Uterine smooth muscle cell (primary cell): ENCODE measurements around the gene UTS2B. TPM values are rescaled to one million over a fixed set of nuclear protein-coding genes. Genes with fewer than 3 reads are reported as not detected.

Experiments used
- total RNA-seq: library from RNA; depleted of rRNA; stranded (reverse); fragments of >200 nt; gene quantifications from 2 replicates; pipeline ENCODE4 v1.2.3, GENCODE V29; 2014

The UTS2B gene
- total RNA-seq, result 0.37 and 1.00 TPM in 2 replicates

GRCh38 chr3:191329654-191330529 lies at the start of gene UTS2B:
TSS of gene UTS2B (minus strand) at chr3:191330526. CDS start at chr3:191282189, 48,337 bp downstream.

GRCh38 chr3:191328962-191329653 lies 1.2 kb downstream of the UTS2B start, which contains the start of gene CCDC50:
TSS of gene CCDC50 (plus strand) at chr3:191329394. CDS start at chr3:191329675, 281 bp downstream.

Other genes with a start within 250 kb of the UTS2B start
- gene OSTN, start 131.3 kb downstream of the UTS2B start, total RNA-seq, result 0.12 and 0.33 TPM in 2 replicates
- 127 and 134 TPM in 2 replicates for gene CCDC50, start 1.1 kb downstream of the UTS2B start, total RNA-seq
- gene PYDC2, start 130.6 kb upstream of the UTS2B start, total RNA-seq, result not detected in 2 replicates